Activated CD4-positive, alpha-beta T cell treated with anti-CD3 and anti-CD28 coated beads, Interleukin-10, Interleukin-2, amounts not matched to agents 100 ng/mL and 50 ng/mL, durations not matched to agents 16 hours and 8 hours (primary cell): ENCODE results near the gene KRT27.
"Not testable (repeated sequence)": the region's sequence is repeated elsewhere in the genome, so short reads cannot be mapped to it uniquely, and the experiment has no call there.

ENCODE experiments used
- DNase-seq: peaks from one replicate; pipeline ENCODE4 v3.0.0-alpha.2; 2020

The KRT27 gene, protein sequence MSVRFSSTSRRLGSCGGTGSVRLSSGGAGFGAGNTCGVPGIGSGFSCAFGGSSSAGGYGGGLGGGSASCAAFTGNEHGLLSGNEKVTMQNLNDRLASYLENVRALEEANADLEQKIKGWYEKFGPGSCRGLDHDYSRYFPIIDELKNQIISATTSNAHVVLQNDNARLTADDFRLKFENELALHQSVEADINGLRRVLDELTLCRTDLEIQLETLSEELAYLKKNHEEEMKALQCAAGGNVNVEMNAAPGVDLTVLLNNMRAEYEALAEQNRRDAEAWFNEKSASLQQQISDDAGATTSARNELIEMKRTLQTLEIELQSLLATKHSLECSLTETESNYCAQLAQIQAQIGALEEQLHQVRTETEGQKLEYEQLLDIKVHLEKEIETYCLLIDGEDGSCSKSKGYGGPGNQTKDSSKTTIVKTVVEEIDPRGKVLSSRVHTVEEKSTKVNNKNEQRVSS

DNA sequence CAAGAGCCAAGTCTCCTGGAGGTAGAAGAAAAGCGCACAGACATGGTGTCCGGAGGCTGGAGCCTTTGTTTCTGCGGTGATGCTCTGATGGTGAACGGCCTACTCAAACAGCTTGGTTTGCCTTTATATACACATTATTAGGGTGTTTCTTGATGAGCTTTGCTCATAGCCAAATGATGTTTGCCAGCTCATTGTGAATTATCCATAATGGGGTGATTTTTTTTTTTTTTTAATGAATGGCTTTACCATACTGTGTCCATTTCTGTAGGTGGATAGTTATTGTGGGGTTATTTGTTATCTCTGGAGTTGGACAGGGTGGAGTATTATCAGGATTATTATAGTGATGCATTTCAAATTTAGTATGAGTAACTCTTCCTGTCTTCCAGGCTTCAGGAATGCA lies at the start of gene KRT27:
Gene KRT27 (minus strand): TSS at position 101 of the 400 bp plus-strand sequence. CDS start 57 bp downstream, at position 44.
- no peak for DNase-seq

DNA sequence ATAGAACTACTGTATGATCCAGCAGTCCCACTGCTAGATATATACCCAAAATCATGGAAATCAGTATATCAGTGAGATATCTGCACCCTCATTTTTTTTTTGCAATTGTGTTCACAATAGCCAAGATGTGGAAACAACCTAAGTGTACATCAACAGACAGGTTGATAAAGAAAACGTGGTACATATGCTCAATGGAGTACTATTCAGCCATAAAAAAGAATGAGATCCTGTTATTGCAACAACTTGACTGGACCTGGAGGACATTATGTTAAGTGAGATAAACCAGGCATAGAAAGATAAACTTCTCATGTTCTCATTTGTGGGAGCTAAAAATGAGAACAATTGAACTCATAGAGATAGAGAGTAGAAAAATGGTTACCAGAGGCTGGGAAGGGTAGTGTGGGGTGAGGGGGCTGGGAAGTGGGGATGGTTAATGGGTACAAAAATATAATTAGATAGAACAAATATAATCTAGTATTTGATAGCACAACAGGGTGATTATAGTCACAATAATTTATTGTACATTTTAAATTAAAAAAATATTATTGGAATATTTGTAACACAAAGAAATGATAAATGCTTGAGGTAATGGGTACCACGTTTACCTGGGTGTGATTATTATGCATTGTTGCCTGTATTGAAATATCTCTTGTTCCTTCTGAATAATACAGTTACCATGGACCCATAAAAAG lies 47.9 kb upstream of the KRT27 start:
- no peak for DNase-seq

DNA sequence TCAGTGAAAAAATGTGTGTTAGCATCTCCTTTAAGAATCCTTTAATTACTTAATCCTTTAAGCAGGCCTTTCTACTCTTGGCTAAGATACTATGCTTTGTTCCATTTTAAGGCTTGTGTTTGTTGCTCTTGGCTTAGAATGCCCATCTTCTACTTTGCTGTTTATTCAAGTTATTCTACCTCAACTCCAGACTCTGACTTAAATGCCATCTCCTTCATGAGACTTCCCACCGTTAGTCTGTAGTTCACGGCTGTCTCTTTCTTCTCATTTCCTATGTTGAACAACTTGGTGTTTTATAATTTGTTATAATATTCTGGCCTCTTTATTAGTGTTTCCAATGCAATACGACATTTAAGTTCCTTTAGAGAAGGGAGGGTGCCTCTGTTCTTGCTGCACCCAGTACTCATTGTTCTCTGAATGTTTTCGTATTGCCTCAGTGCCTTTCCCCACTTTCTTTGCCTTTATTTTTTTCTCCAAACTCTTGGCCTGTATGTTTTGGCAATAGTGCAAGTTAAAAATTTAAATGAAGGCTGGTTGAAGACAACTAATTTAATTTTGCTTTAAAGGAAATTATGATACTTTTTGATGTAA lies 46.2 kb upstream of the KRT27 start:
- DNase-seq = no peak

- peak; percentile 40 for DNase-seq
Observed at GRCh38 chr17:40827746-40828453, 45.5 kb upstream of the KRT27 start.

- no peak for DNase-seq
Observed at GRCh38 chr17:40825599-40825998, 43.2 kb upstream of the KRT27 start.

GRCh38 chr17:40824015-40824832 lies 41.9 kb upstream of the KRT27 start:
- DNase-seq = no peak

GRCh38 chr17:40822132-40822812 lies 39.9 kb upstream of the KRT27 start, which contains the start of gene KRT10:
TSS of gene KRT10 (minus strand) at chr17:40822614. CDS start at chr17:40822585, 29 bp downstream.
- DNase-seq = no peak

GRCh38 chr17:40821536-40821935 lies 39.2 kb upstream of the KRT27 start:
- no peak for DNase-seq

DNA sequence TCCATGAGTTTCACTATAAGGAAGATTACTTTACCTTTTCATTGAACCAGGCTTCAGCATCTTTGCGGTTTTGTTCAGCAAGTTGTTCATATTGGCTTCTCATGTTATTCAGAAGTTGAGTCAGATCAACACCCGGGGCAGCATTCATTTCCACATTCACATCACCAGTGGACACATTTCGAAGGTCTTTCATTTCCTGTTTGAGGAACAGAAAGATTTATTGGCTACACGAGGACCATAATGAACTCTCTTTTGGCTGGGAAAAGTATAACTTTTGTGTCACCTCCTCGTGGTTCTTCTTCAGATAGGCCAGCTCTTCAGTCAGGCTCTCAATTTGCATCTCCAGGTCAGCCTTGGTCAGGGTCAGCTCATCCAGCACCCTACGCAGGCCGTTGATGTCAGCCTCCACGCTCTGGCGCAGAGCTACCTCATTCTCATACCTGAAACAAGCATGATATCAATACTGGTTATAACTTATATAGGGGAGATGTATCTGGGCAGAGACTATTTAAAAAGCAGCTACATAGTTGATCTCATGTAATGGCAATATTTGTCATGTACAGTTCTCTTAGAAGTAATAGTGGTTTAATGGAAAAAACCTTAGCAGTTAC lies 38.0 kb upstream of the KRT27 start:
- peak; percentile 70 for DNase-seq

GRCh38 chr17:40819528-40820125 lies 37.3 kb upstream of the KRT27 start:
- DNase-seq = no peak

DNA sequence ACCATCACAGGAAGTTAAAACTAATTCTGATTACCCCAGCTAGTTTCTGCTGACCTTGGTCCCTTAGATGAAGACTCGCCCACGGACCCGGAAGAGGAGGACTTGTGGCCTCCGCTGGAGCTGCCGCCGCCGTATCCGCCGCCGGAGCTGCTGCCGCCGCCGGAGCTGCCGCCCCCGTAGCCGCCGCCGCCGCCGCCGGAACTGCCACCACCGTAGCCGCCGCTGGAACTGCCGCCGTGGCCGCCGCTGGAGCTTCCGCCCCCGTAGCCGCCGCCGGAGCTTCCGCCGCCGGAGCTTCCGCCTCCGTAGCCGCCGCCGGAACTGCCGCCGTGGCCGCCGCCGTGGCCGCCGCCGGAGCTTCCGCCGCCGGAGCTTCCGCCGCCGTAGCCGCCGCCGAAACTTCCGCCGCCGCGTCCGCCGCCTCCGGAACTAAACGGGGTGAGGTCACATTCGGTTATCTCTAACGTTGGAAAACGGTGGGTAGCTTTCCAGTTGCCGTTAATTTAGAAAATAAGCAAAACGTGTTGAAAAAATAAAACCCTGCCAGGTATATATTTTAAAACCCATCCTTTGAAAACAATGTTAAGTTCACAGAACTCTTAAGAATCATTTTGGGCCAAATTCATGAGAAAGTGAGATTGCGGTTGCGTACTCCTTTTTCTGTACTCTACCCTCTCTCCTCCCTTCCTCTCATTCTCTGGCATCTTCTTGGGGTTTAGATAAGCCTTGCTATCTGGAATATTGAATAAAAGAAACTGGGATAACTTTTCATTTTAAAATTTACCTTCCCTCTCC lies 36.6 kb upstream of the KRT27 start:
- peak; percentile 86 for DNase-seq

DNA sequence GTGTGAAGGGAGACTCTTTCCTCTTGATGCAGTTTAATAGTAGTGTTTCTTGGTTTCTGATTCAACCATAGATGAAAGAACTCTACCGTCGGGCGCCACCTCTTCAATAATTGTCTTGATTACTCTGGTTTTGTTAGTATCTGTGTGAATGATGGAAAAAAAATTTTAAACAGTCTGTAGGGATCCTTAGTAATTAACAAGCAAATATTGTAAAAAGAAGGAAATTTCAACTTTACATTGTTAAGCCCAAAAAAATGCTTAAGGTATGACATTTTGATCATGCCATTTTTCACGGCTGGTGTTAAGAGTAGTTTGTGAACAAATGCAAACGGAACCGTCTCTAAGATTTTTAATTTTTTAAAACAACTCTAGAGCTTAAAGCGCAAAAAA lies 36.0 kb upstream of the KRT27 start:
- DNase-seq = no peak

- no peak for DNase-seq
Observed at GRCh38 chr17:40817103-40817682, 34.8 kb upstream of the KRT27 start.

DNA sequence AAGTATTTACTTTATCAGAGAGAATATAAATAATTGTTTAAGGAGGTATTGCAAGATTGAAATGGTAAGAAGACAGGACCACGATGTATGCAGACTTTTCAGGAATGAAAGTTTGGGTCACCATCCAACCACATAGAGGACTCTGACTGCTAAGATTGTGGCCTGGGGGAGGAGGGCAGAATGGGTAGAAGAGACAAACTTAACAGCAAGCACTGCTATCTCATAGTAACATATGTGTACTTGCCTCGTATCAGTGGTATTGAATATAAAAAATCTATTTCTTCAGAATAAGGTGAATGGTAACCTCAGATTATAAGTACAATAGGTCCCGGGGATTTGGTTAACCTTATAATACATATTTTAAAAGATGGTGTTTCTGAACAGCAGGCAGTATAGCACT lies 34.2 kb upstream of the KRT27 start:
- DNase-seq = no peak

- DNase-seq = no peak
Observed at GRCh38 chr17:40815381-40815780, 33.0 kb upstream of the KRT27 start.

DNA sequence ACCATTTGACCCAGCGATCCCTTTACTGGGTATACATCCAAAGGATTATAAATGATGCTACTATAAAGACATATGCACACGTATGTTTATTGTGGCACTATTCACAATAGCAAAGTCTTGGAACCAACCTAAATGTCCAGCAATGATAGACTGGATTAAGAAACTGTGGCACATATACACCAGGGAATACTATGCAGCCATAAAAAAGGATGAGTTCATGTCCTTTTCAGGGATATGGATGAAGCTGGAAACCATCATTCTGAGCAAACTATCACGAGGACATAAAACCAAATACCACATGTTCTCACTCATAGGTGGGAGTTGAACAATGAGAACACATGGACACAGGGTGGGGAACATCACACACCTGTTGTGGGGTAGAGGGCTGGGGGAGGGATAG lies 32.3 kb upstream of the KRT27 start:
- not testable (repeated sequence) for DNase-seq

- DNase-seq = no peak
Observed at GRCh38 chr17:40813804-40814203, 31.5 kb upstream of the KRT27 start.

DNA sequence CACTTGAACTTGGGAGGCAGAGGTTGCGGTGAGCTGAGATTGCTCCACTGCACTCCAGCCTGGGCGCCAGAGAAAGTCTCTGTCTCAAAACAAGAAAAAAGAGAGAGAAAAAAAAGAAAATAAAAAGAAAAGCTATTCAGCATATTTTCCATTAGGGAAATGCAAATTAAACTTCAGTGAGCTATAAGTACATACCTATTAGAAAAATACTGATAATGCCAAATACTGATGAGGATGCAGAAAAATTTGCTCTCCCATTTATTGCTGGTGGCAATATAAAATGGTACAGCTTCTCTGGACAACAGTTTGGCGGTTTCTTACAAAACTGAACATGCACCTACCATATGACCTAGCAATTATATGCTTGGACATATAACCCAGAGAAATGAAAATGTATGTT lies 30.3 kb upstream of the KRT27 start:
- no peak for DNase-seq

DNA sequence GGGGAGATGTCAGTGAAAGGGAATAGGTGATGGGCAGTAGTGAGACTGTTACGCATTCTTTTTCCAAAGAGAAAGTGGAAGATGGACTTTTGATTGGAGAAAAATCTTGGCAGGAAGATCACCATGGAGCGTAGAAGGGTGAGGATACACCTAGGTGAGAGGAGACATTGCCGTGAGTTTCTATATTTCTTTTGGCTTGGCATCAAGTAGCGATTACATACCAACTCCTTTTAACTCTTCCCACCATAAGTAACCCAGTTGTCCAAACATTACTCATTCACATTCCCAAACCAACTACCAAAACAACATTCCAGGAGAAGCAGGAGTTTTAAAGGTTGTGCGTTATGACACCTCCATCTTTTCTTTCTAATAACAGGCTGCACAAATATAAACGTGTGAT lies 28.1 kb upstream of the KRT27 start:
- no peak for DNase-seq
